Stimulated activated CD8-positive, alpha-beta memory T cell treated with anti-CD3 and anti-CD28 coated beads, Interleukin-7, amount 100 ng/mL, for 1 hour (primary cell): ENCODE measurements around the gene MFSD12.
"Not testable (repeated sequence)": the region's sequence is repeated elsewhere in the genome, so short reads cannot be mapped to it uniquely, and the experiment has no call there.

Experiments used
- DNase-seq, 2 donors: peaks; one replicate each; pipeline ENCODE4 v3.0.0-alpha.2; 2020; ENCODE audit warnings: low read depth in 2 of 2

Gene MFSD12

DNA sequence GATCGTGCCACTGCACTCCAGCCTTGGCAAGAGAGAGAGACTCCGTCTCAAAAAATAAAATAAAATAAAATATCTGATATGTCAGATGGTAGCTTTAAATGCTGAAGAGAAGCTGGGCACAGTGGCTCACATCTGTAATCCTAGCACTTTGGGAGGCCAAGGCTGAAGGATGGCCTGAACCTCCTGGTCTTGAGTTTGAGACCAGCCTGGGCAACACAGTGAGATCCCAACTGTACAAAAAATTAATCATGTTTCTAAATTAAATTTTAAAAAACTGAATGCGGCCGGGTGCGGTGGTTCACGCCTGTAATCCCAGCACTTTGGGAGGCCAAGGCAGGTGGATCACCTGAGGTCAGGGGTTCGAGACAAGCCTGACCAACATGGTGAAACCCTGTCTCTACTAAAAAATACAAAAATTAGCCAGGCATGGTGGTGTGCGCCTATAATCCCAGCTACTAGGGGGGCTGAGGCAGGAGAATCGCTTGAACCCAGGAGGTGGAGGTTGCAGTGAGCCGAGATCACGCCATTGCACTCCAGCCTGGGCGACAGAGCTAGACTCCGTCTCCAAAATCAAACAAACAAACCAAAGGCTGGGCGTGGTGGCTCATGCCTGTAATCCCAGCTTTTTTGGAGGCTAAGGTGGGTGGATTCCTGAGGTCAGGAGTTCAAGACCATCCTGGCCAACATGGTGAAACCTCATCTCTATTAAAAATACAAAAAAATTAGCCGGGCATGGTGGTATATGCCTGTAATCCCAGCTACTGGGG, 26.8 kb upstream of the MFSD12 start:
- not testable (repeated sequence) for DNase-seq

GRCh38 chr19:3581792-3582191, 24.4 kb upstream of the MFSD12 start:
- not testable (repeated sequence) for DNase-seq

GRCh38 chr19:3580156-3580934, 23.0 kb upstream of the MFSD12 start:
- DNase-seq: no peak

GRCh38 chr19:3578390-3578789, 21.0 kb upstream of the MFSD12 start:
- no peak for DNase-seq

- DNase-seq: no peak
Observed at GRCh38 chr19:3577723-3578344, 20.4 kb upstream of the MFSD12 start.

DNA sequence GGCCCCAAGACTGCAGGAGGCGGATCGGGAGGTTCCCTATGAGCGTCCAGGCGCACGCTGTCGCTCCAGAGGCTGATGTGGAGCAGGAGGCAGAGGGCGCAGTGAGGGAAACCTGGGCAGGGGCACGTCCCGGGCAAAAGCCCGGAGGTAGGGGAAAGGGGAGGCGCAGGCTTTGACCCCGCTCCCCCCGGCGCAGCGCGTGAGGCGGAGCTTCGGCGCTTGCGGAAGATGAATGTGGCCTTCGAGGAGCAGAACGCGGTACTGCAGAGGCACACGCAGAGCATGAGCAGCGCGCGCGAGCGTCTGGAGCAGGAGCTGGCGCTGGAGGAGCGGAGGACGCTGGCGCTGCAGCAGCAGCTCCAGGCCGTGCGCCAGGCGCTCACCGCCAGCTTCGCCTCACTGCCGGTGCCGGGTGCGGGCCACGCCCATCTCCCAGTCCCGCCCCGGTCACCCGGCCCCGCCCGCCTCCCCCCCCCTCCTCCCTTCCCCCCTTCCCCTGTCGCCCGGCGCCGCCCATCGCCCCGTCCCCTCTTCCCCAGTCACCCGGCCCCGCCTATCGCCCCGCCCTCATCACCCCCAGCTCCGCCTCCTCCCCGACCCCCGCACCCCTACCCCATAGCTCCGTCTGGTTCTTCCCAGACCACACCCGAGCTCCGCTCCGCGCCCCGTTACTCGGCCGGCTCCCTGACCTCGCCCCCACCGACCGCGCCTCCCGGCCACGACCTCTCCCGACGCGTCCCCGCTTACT, 19.5 kb upstream of the MFSD12 start:
- DNase-seq: no peak

DNA sequence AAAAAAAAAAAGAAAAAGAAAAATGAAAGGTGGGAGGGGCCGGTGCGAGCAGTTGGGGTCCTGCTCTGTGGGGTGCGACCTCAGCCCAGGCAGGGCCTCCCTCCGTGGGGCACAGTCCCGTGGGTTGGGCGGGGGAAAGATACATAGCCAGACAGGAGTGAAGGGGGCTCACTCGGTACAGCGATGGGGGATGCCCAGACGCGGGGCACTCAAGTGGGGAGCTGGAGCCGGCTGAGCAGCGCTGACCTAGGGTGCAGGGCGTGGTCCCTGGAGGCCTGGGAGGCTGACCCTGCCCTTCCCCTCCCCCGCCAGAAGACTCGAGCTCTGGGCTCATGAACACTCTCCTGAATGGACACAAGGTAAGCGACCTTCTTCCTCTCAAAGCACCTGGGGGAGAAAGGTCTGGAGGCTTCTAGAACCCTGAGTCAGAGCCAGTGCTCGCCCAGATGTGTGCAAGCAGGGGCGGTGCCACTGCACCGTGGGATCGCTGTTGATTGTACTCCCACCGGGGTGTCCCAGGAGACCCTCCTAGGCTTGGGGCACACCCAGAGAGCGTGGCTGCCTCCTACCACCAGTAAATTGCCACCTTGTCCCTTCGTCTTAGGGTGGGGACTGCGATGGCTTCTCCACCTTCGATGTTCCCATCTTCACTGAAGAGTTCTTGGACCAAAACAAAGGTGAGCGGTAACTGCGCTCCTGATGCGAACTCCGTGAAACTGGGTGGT, 18.7 kb upstream of the MFSD12 start:
- DNase-seq: no peak

DNA sequence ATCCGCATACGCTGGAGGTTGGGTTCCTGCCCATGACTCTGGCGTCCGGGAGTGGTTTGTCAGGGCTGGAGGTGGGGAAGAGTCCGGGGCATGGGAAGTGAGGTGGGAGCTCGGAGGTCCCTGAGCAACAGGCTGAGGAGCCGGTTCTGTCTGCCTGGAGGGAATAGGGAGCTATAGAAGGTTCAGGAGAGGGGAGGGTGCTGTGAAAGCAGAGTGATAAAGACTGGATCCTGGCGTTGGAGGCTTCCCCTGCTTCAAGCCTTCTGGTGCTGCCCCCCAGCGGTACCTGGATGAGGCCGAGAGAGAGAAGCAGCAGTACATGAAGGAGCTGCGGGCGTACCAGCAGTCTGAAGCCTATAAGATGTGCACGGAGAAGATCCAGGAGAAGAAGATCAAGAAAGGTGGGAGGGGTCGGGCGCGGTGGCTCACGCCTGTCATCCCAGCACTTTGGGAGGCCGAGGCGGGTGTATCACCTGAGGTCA, 17.9 kb upstream of the MFSD12 start:
- DNase-seq: no peak

- DNase-seq: peak in 1 of 2 donors; percentile 48
Observed at GRCh38 chr19:3573858-3574637, 16.7 kb upstream of the MFSD12 start.

GRCh38 chr19:3573162-3573857, 15.9 kb upstream of the MFSD12 start:
- no peak for DNase-seq

DNA sequence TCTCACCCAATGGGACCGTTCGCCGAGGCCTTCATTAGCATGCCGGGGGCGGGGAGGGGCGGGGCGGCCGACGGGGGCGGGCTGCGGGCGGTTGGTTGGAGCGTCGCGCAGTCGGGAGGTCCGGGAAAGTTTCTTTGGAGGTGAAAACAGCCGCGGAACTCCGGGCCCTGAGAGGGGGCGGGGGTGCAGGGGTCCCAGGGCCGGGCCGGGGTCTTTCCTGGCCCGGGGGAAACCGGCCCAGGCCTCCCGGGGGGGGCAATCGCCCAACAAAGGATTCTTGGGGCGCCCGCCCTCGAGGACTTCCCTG, 15.4 kb upstream of the MFSD12 start, which contains the start of gene HMG20B:
Gene HMG20B (plus strand): TSS at position 90 of the 307 bp plus-strand sequence. CDS start 366 bp downstream, outside the sequence.
- no peak for DNase-seq

- DNase-seq: peak; percentile 98 to 99
Observed at GRCh38 chr19:3572132-3572854, 14.9 kb upstream of the MFSD12 start.

- no peak for DNase-seq
Observed at GRCh38 chr19:3570606-3571011, 13.2 kb upstream of the MFSD12 start.

DNA sequence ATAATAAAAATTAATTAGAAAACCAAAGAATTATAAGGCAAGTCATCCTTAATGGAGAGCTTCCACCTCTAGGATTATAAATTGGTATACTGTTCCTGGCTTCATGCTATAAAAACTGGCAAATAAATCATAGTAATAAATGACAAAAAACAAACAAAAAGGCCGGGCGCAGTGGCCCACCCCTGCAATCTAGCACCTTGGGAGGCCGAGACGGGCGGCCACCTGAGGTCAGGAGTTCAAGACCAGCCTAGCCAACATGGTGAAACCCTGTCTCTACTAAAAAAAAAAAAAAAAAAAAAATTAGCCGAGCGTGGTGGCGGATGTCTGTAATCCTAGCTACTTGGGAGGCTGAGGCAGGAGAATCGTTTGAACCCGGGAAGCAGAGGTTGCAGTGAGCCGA, 12.7 kb upstream of the MFSD12 start:
- not testable (repeated sequence) for DNase-seq

DNA sequence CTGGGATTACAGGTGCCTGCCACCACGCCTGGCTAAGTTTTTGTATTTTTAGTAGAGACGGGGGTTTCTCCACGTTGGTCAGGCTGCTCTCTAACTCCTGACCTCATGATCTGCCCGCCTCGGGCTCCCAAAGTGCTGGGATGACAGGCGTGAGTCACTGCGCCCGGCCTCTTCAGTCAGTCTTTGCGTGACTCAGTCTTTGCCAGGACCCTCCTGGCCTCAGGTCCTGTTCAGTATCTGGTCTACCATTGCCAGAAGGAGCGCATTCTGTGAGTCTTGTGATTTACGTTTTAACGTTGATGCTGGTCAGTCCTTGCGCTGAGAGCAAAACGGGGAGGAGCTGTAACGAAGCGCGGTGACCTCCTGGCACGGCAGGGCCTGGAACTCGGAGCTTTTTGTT, 7.8 kb upstream of the MFSD12 start:
- no peak for DNase-seq

GRCh38 chr19:3563709-3564524, 6.5 kb upstream of the MFSD12 start:
- no peak for DNase-seq

GRCh38 chr19:3556978-3557460, 367 bp downstream of the MFSD12 start:
- DNase-seq: peak; percentile 43 to 45

DNA sequence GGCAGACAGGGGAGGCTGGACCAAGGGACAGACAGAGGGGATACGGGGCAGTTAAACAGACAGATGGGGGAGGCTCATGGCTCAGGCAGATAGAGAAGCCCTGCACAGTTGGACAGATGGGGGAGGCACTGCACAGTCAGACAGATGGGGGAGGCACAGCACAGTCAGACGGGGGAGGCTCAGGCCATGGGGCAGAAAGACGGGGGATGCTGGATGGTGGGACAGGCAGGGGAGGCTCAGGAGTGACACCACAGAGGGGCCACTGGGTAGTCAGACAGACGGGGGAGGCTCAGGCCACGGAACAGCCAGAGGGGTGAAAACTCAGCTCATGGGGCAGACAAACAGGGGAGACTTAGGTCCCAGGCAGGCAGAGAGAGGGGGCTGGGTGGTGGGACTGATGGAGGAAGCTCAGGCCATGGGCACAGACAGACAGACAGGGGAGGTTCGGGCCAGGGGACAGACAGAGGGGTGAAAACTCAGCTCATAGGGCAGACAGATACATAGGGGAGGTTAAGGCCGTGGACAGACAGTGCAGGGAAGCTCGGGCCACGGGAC, 886 bp downstream of the MFSD12 start:
- no peak for DNase-seq
